ENCODE results near the gene STT3A.

GRCh38 chr11:125624756-125625213, 32.1 kb downstream of the STT3A start, which contains the start of gene CHEK1:
- TF ChIP-seq POLR2A (IDR thresholded peaks at IDR 0.05) (no peak), CTCF (IDR thresholded peaks at IDR 0.05 in 4 of 5, conservative IDR thresholded peaks at IDR 0.05 in 1 of 5) (no peak)

Measured in gastrocnemius medialis (tissue), 4 donors.